K562 treated with DMSO at 1 percent for 48 hours (cell line): ENCODE results near the gene LTO1. TPM values are rescaled to one million over a fixed set of nuclear protein-coding genes. Genes with fewer than 3 reads are reported as not detected.

ENCODE experiments used
- total RNA-seq: library from RNA; unstranded; fragments of 300-600 nt; gene quantifications from 2 replicates; pipeline ENCODE4 v1.2.3, GENCODE V29; 2022; ENCODE audit warnings: low replicate concordance; ENCODE audit errors: extremely low read depth

LTO1 gene, protein sequence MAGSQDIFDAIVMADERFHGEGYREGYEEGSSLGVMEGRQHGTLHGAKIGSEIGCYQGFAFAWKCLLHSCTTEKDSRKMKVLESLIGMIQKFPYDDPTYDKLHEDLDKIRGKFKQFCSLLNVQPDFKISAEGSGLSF
- total RNA-seq: not detected in 2 replicates

DNA sequence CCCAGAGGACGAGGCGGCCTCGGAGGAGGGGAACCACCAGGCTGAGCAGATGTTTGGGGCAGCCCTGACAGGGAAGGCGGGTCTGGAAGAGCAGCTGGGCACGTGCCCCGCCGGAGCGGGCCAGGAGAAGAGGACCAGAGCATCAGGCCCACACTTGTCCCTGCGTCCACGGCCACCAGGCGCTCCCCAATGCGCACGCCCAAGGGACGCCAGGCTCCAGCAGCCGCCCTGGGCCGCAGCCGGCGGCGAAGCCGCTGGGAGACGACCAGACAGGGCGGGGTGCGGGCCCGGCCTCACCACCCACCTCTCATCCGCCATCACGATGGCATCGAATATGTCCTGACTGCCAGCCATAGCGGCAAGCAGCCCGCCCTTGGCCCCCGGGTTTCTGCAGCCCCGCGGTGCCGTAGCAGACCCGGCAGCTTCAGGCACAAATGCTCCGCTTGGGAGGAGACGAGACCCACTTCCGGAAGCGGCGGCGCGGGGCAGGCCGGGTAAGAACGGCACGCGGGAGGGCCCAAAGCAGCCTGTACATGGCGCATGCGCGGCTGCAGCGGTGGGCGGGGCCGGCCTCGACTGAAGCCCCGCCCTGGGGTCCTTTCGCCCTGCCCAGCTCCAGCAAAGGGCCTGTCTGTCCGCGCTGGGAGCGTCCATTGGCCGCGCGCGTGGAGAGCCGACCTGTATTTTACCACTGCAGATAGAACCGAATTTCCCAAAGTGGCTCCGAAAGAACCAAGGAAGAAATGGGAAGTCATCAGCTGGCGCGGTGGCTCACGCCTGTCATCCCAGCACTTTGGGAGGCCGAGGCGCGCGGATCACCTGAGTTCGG lies at the start of gene LTO1:
LTO1 (minus strand) TSS at position 468 of the 829 bp plus-strand sequence; CDS start at position 354, 114 bp downstream.

DNA sequence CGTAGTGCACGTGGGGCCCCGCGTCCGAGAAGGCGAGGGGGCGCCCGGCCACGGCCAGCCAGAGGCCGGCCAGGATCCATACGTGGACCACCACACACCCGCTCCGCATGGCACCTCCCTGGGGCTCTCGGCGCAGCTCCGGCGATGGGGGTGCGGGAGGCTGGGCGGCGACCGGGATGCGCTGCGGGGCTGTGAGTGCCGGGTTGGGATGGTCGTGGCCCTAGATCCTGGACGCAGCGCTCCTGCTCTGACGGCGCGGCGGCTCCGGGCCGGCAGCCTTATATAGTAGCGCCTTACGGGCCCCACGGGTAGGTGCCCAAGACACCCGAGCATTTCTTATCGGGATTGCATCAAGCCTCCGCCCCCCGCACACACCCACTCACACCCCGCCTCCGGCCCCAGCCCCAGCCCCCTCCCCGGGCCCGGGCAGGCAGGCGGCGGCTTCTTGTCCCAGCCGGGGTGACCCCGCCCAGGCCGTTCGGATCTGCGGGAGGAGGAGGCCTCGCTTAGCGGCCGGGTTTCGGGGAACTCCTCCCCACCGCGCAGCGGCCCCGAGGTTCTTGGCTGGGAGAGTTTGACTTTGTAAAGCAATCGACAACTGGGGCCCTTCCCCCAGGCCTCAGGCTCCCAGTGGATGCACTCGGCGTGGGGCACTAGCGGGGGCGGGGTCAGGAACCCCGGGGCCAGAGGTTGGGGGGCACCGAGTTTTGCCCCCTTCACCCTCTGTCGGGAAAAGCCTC lies 28.8 kb upstream of the LTO1 start, which contains the start of gene FGF19:
FGF19 (minus strand) TSS at position 255 of the 740 bp plus-strand sequence; CDS start at position 109, 146 bp downstream.

DNA sequence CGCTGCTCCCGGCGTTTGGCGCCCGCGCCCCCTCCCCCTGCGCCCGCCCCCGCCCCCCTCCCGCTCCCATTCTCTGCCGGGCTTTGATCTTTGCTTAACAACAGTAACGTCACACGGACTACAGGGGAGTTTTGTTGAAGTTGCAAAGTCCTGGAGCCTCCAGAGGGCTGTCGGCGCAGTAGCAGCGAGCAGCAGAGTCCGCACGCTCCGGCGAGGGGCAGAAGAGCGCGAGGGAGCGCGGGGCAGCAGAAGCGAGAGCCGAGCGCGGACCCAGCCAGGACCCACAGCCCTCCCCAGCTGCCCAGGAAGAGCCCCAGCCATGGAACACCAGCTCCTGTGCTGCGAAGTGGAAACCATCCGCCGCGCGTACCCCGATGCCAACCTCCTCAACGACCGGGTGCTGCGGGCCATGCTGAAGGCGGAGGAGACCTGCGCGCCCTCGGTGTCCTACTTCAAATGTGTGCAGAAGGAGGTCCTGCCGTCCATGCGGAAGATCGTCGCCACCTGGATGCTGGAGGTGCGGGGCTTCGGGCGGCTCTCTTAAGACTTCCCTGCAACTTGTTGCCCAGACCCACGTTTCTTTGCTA lies 34.1 kb downstream of the LTO1 start, which contains the start of gene CCND1:
CCND1 (plus strand) TSS at position 162 of the 587 bp plus-strand sequence; CDS start at position 320, 158 bp downstream.

Other genes starting within 250 kb of the LTO1 start
- not detected in 2 replicates for gene LINC01488, start 193.7 kb downstream of the LTO1 start, total RNA-seq
- gene CCND1, start 34.2 kb downstream of the LTO1 start, total RNA-seq: not detected in 2 replicates
- gene FGF19, start 28.7 kb upstream of the LTO1 start, total RNA-seq: not detected in 2 replicates
- gene FGF4, start 100.0 kb upstream of the LTO1 start, total RNA-seq: not detected in 2 replicates
- gene FGF3, start 144.1 kb upstream of the LTO1 start, total RNA-seq: not detected in 2 replicates